HS-27A (cell line): ENCODE results near the gene ITM2B.
"Not testable (repeated sequence)": the region's sequence is repeated elsewhere in the genome, so short reads cannot be mapped to it uniquely, and the experiment has no call there.

Experiments used
- DNase-seq: peaks from one replicate; pipeline ENCODE4 v3.0.0-alpha.2; 2012; ENCODE audit warnings: low read depth, missing footprints

The ITM2B gene

GRCh38 chr13:48233046-48233888, at the start of gene ITM2B:
Gene ITM2B, plus strand, starts transcription at chr13:48233206. Its CDS starts 155 bp downstream, at chr13:48233361.
- no peak for DNase-seq

- DNase-seq = no peak
These were observed 48.7 kb upstream of the ITM2B start for GRCh38 chr13:48184260-48184659.

- no peak for DNase-seq
These were observed 48.0 kb upstream of the ITM2B start for GRCh38 chr13:48185018-48185417.

DNA sequence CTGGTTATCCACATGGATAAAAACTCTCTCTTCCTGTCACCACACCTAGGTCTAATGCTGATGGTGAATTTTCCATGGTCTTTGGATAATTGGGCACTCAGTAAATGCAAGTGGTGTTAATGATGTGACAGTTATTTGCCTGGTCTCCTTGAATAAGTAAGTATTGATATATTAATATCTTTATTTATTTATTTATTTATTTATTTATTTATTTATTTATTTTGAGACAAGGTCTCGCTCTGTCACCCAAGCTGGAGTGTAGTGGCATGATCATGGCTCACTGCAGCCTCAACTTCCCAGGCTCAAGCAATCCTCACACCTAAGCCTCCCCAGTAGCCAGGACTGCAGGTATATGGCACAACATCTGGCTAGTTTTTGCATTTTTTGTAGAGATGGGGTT, 46.3 kb upstream of the ITM2B start:
- no peak for DNase-seq

GRCh38 chr13:48188131-48188530, 44.9 kb upstream of the ITM2B start:
- DNase-seq = no peak

DNA sequence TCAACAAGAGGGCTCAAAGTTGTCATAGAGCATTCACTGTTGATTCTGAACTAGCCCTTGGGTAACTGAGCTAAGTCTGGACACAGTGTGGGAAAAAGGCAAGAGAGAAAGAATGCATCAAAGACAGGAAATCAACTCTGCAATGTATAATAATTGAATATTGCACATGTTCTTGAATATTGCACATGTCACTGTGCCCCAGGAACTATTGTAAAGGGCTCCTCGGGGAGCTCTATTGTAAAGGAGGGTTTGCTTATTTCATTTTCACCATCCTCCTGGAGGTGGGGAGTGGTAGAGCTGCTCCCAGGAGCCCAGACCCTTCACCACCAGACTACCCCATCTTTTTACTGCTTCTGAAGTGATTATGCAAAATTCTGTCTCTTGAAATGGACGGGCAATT, 44.4 kb upstream of the ITM2B start:
- DNase-seq = no peak

DNA sequence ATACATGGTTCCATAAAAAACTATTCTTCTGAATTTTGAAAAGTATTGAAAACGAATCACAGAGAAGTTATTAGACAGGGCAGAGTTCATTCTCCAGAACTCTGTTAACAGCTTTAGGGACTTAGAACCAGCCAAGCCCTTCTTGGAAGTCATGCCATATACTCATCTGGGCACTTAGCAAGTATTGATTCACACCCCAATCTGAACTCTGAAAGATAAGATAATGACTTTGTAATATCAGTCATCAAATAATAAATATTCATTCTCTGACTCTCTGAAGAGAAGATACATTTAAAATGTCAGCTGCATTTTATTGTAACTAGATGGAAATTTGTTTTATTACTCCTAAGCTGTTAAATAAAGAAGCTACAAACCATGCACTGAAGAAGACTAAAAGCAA, 43.8 kb upstream of the ITM2B start:
- no peak for DNase-seq

DNA sequence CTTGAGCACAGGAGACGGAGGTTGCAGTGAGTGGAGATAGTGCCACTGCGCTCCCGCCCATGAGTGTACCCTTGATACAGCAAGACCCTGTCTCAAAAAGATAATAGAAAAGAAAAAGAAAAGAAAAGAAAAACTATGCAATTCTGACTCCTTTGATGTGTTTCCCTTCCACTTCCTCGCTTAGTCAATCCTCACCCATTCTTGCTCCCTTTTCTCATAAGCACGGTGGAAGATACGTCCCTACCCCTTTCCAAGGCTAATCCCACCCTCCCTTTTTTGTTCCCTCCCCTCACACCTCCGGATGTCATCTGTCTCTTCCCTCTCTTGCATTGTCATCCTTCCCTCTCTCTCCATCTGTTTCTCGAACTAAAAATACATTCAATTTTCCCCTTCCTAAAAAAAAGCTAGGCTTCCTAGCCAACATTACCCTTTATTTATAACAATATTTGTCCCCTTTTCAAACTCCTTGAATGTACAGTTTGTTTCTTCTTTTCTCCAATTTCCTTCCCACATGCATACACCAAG, 40.5 kb upstream of the ITM2B start:
- no peak for DNase-seq

DNA sequence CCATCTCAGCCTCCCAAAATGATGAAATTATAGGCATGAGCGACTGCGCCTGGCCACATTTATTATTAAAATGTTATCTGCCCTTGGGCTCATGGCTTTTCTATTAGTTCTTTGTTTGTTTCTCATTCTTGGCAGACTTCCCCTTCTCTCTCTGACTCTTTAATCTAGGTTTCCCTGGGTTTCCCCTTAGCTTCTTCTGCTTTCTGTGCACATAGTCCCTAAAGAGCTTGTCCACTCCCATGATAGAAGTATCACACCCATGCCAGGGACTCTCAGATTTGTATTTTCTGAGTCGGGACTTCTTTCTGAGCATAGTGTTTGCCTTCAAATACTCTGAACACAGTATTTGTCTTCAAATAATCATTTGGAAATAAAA, 38.6 kb upstream of the ITM2B start:
- no peak for DNase-seq

DNA sequence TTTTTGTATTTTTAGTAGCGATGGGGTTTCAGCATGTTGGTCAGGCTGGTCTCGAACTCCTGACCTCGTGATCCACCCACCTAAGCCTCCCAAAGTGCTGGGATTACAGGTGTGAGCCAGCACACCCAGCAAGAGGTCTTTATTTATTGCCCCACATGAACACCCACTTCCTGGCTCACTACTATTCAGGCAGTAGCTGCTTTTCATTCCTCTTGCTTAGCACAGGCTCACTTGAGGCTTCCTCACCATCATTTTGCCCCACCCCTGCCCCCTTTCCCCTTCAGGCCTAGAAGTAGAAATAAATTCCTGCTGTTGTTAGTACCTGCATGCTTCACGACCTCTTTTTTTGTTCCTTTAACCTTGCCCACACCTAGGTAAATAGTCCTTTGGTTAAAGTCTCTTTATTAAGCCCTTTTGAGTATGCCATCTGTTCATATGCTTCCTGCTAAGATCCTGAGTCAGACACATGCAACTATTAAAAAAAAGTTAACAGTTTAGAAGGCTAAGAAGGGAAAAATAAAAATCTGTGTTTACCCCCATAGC, 33.5 kb upstream of the ITM2B start:
- no peak for DNase-seq

GRCh38 chr13:48201044-48201443, 32.0 kb upstream of the ITM2B start:
- no peak for DNase-seq

GRCh38 chr13:48207207-48207606, 25.8 kb upstream of the ITM2B start:
- not testable (repeated sequence) for DNase-seq

DNA sequence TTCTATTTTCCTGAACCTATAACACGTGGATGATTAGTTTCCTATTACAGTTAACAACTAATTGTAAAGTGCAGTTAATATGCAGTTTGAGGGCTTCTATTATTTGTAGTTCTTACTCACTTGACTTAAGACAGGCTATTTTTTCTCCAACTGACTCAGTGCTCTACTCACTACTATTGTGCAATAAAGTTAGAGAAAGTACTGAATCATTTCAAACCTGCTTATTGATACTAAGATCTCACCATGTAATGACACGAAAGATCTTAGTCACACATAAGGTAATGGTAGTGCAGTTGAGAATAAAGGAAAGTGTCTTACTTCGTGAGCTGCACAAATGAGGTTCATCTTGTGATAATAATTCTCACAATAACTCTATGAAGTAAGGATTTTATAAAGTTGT, 22.8 kb upstream of the ITM2B start:
- no peak for DNase-seq

GRCh38 chr13:48214519-48215121, 18.4 kb upstream of the ITM2B start:
- no peak for DNase-seq

- not testable (repeated sequence) for DNase-seq
These were observed 17.3 kb upstream of the ITM2B start for GRCh38 chr13:48215511-48216203.

GRCh38 chr13:48216204-48216711, 16.7 kb upstream of the ITM2B start:
- DNase-seq = no peak

GRCh38 chr13:48220592-48220980, 12.4 kb upstream of the ITM2B start:
- no peak for DNase-seq

DNA sequence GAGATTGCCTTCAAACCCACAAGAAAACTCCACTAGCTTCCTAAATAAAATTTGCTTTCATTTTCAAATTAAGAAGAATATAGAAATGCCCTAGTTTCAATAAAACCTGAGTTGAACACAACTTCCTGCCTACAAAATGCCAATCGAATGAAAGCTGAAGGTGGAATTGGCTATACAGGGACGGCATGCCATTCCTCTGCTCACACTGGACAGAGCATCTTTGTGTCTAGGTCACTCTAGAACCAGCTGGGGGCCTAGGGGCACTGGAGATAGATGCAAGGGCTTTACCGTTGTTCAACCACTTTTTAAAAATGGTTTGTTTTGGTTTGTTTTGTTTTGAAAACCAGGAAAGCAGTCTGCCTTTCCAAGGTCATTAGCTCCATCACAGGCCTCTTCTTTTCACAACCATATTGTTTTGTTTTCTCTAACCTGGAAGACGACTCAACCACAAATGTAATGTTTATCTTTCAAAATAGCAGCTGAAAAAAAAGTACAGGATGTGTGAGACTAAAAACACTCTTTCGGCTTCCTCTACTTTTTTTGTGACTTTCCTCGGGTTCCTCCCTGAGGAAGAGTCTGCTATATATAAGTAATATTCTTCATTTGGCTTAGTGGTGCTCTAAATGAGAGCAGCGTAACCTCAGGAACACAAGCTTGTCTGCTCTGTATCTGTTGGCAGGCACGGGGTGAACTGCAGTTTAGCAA, 11.9 kb upstream of the ITM2B start:
- DNase-seq = no peak

DNA sequence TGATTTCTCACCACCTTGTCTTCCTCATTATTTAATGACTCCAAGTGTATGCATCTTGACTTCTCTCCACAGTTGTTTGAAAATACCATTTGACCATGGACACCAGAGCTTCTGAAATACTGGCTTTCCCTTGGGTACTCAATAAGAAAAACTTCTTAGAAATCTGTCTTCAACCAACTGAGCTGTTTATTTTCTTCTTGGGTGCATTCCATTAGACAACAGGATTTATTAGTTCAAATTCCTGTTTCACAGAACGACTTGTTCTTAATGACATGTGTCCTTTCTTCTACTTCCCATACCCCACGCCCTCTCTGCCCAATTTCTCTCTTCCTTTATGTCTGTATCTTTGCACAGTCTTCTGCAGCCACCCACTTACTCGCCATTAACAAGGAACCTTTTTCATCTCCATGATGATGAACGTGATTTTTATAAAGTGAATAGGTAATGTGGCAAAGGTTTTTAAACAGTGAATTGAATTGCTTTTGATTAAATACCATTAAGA, 11.3 kb upstream of the ITM2B start:
- DNase-seq = no peak

DNA sequence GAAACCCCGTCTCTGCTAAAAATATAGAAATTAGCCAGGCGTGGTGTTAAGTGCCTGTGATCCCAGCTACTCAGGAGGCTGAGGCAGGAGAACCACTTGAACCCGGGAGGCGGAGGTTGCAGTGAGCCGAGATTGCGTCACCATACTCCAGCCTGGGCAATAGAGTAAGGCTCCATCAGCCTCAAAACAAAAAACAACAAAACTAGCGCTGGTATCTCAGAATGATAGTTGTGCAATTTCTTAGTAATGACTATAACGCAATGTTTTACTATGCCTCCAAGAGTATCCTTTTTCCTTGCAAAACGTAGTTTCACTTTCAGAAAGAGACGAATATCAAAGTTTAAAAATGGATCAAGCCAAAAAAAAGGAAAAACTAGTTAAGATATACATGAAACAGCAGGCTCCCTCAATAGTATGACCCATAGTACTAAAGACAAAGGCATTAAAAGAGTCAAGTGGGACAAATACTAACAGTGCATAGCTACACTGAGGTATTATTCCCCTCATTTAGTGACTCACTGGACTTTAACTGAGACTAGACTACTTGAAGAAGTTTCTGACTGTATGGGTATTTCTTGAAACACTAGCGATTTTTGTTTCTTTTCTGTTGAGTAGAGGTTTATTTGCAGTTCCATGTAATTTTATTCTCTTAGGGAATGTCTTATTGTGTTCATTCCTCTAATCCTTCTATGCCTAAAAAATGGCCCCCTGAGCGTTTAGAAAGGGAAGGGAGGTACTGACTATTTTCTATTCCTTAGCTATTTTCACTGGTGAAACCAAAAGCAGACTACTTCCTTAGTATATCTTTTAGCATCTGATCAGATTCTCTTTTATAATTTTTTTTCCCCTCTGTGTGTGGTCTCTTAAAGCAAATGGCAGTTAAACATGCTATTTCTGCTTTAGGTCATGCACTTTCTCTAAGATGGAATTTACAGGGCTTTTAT, 10.4 kb upstream of the ITM2B start:
- DNase-seq = no peak
